ENCODE data around the gene BANP.

BANP gene

GRCh38 chr16:87949071-87949744, 2.0 kb upstream of the BANP start:
- no peak for DNase-seq (ENCODE audit: low spot score)

- no peak for DNase-seq (ENCODE audit: low spot score)
Measured at GRCh38 chr16:87951552-87952538, 611 bp downstream of the BANP start.

DNA sequence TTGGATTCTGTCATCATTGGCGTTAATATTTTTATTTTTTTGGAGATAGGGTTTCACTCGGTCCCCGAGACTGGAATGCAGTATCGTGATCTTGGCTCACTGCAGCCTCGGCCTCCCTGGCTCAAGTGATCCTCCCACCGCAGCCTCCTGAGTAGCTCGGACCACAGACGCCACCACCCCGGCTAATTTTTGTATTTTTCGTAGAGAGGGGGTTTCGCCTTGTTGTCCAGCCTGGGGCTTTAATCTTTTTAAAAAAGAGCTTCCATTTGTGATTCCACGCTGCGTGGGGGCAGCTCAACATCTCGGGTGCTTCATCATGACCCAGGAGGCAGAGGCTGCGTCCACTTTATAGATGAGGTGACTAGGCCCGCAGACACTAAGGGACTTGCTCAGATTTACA, 1.5 kb downstream of the BANP start:
- no peak for DNase-seq (ENCODE audit: low spot score)

DNA sequence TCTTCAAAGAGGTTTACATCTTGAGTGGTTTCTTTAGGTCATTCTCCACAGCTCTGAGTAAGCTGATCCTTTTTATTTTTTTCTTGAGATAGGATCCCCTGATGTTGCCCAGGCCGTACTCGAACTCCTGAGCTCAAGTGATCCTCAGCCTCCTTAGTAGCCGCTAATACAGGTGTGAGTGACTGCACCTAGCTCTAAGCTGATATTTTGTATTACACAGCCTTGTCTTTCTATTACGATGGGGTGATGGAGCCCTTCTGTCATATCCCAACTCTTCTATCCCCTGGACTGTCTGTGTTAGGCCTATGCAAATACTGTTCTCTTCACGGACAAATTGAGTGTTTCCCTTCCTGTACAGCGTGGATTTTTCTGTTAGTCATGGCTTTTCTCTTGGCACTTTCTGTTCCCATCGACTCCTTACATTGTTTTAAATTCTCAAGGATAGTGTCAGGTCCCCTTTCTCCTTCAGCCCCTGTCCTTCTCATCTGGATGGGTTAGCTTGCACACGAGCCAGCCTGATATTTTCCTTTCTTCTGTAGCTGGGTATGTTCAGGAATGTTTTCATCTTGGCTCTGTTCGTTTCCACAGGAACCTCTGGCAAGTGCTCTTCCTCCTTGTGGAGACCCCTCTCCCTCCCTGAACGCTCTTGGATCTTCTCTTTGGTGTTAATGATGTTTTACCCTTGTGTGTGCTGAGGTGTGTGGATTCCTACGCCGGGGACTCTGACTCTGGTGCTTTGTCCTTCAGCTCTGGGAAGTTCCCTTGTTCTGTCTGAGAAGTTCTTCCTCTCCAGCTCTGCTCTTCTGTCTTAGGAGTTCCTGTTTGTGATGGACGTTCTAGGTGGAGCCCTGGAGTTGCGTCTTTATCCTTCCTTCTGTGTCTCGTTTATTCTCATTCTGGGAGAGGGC, 2.3 kb downstream of the BANP start:
- no peak for DNase-seq (ENCODE audit: low spot score)

DNA sequence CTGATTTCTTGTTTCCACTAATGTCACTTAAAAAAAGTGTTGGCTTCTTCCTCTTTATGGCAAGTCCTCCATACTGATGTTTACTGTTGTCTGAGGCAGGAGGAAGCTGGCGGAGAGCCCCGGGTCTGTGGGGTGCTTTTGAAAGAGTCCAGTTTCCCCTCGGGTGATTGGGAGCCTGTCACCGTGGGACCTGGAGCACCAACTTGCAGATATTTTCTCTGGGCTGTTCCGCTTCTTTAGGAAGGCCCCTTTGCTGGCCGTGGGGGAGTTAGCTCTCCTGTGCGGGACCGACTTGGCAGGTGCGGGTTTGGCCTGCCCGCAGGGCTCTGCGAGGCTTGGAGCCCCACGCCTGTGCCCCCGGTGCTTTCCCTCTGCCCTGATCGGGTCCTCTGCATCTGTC, 3.1 kb downstream of the BANP start:
- no peak for DNase-seq (ENCODE audit: low spot score)

GRCh38 chr16:87954826-87955225, 3.6 kb downstream of the BANP start:
- no peak for DNase-seq (ENCODE audit: low spot score)

DNA sequence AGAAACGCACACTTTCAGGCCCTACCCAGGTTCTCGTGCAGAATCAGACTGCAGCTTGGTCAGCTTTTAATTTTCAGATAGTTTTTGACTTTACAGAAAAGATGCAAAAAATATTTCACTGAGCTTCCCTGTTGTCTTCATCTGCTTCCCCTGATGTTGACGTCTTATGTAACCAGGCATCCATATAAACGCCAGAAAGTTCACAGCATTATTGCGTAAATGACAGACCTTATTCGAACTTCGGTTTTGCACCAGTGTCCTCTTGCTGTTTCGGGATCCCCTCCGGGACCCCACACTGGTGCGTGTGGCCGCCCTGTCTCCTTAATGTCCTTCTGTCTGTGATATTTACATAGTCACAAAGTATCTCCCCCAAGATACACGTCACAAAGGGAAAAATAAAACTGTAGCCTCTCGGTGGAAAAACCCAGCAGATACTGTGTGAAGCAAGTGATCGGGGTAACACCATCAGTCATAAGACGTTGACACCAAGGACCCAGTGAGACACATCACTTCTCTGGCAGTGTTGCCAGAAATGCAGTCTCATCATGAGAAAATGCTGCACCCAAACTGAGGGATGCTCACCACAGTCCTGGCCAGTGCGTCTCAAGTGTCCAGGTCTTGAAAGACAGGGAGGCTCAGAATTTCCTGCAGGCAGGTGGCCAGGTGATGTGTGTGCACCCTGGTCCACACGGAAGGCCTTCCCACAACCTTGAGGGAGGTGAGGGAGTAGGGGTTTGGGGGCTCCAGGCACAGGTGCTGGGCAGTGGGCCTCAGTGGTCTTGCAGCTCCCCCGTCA, 4.3 kb downstream of the BANP start:
- no peak for DNase-seq (ENCODE audit: low spot score)

- no peak for DNase-seq (ENCODE audit: low spot score)
Measured at GRCh38 chr16:87956098-87956364, 4.8 kb downstream of the BANP start.

GRCh38 chr16:87956365-87957231, 5.4 kb downstream of the BANP start:
- no peak for DNase-seq (ENCODE audit: low spot score)

GRCh38 chr16:87957296-87958094, 6.3 kb downstream of the BANP start:
- no peak for DNase-seq (ENCODE audit: low spot score)

DNA sequence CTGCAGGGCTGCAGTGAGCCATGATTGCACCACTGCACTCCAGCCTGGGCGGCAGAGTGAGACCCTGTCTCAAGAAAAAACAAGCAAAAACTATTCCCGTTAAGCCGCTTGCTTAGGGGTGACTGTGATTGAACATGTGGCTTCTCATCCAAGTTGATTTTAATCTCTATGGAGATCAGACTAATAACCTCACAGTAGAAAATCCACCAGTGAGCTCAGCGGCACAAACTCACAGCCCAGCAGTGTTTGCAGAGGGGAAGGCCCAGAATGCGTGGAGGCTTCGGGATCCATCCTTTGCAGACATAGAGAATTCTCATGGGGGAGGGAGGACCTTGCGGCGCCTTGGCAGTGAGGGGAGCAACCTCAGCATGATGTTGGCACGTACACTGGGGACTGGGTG, 7.4 kb downstream of the BANP start:
- no peak for DNase-seq (ENCODE audit: low spot score)

DNA sequence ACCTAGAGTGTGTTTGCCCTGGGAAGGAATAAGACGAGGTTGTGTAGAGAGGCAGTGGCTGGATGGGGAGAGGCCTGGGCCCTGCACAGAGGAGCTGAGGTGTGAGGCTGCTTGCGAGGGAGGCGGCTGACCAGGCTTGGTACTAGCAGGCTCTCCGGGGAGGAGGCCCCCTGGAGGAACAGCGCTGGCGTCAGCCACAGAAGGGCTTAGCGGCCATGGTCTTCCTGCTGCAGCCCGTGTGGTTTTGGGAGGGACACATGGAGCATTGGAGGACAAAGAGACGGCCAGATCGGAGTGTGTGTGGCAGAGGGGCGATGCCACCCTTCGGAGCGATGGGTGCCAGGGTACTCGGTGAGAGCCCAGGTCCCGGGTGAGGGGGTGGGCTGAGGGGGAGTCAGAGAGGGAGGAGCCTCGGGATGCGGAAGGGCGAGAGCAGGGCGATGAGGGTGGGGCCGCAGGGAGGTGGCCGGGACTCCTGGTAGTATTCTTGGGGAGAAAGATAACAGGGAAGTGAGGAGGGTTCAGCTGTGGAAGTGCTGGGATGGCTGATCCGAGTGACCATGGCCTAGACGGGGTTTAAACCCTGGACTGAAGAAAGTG, 8.3 kb downstream of the BANP start:
- no peak for DNase-seq (ENCODE audit: low spot score)

DNA sequence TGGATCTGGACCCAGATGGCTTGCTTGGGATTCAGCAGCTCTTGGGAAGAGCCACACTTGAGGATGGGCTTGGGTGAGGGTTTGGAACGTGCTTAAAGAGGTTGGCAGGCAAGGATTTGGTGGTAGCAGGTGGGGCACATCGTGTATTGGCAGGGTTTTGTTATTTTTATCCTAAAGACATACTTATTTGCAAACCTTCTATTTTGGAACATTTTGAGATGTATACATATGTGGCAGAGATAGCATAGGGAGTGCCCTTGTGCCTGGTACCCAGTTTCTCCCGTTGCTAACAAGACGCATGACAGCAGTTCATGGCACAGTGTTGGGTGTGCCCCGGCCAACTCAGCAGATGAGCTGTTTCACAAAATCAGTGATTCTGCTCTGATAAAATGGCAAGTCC, 9.1 kb downstream of the BANP start:
- no peak for DNase-seq (ENCODE audit: low spot score)

GRCh38 chr16:87960852-87961251, 9.6 kb downstream of the BANP start:
- DNase-seq (ENCODE audit: low spot score) = no peak

DNA sequence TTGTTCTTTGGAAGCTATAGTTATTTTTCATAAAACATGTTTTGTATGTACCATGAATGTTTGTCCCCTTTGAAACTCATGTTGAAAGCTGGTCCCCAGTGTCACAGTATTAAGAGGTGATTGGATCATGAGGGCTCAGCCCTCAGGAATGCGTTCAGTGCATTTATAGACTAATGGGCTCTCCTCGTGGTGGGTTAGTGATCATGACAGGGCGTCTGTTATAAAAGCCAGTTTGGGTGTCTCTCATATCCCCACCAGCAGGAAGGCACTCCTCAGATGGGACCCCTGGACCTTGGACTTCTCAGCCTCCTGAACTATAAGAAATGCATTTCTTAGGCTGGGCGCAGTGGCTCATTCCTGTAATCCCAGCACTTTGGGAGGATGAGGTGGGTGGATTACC, 10.4 kb downstream of the BANP start:
- DNase-seq (ENCODE audit: low spot score) = no peak

- DNase-seq (ENCODE audit: low spot score) = peak; percentile 87
Measured at GRCh38 chr16:87963400-87963799, 12.2 kb downstream of the BANP start.

DNA sequence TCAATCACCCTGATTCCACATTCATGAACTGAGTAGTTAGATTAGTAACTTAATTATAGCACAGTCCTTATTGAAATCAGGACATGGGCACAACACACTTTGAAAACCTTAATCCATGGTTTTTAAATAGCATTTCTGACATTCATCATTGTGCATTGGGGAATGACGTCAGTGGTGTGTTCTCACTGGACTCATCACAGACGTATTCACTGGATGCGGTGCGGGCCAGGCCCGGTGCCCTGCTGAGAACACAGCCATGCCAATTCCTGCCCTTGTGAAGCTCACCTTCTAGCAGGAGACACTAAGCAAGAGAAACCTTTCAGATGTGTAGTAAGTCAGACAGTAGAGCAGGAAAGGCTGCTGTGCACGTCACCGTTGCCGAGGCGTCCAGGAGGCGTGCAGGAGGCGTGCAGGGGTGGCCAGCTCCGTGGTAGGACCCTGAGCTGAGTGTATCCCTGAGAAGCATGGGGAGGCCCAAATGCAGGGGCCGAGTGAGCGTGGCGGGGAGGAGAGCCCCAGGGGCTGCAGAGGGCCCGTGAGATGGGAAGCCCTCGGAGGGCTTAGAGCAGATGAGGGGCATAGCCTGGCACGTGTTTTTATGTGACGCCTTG, 12.9 kb downstream of the BANP start:
- no peak for DNase-seq (ENCODE audit: low spot score)

GRCh38 chr16:87965417-87965816, 14.2 kb downstream of the BANP start:
- no peak for DNase-seq (ENCODE audit: low spot score)

GRCh38 chr16:87966064-87966645, 14.9 kb downstream of the BANP start:
- peak; percentile 70 for DNase-seq (ENCODE audit: low spot score)
